Spleen (tissue), 11 donors: ENCODE data around the gene MUTYH. TPM values are rescaled to one million over a fixed set of nuclear protein-coding genes. Genes with fewer than 3 reads are reported as not detected.

ENCODE experiments used
- DNase-seq: peaks from one replicate; pipeline ENCODE4 v3.0.0-alpha.2; 2020
- H3K27ac ChIP-seq, 8 donors: fragments of 200-600 bp; sonication (generic) in 7 of 8; 1 replicate in 4 of 8; 2 replicates in 4 of 8; pipeline versions ENCODE4 v1.5.0 to v1.8.0; 2016 to 2021; ENCODE audit warnings: inconsistent platforms in 4 of 8, mild to moderate bottlenecking in 4 of 8, moderate library complexity in 1 of 8
- H3K27me3 ChIP-seq, 7 donors: fragments of 200-600 bp; sonication (generic) in 6 of 7; replicated peaks in 1 of 7; 1 replicate in 4 of 7; 2 replicates in 3 of 7; pipeline versions ENCODE4 v1.5.0 to v1.8.0; 2016 to 2021; ENCODE audit warnings: inconsistent platforms in 3 of 7, mild to moderate bottlenecking in 1 of 7
- H3K36me3 ChIP-seq, 6 donors: fragments of 200-600 bp; sonication (generic) in 5 of 6; 1 replicate in 4 of 6; 2 replicates in 2 of 6; pipeline versions ENCODE4 v1.5.0 to v1.8.0; 2016 to 2021; ENCODE audit warnings: inconsistent platforms in 2 of 6
- H3K4me1 ChIP-seq, 6 donors: fragments of 200-600 bp; sonication (generic) in 5 of 6; 1 replicate in 3 of 6; 2 replicates in 3 of 6; pipeline versions ENCODE4 v1.5.0 to v1.8.0; 2016 to 2021; ENCODE audit warnings: inconsistent platforms in 3 of 6
- H3K4me3 ChIP-seq, 8 donors: fragments of 200-600 bp; sonication (generic) in 7 of 8; 1 replicate in 4 of 8; 2 replicates in 4 of 8; pipeline versions ENCODE4 v1.5.0 to v1.8.0; 2016 to 2021; ENCODE audit warnings: inconsistent platforms in 4 of 8, mild to moderate bottlenecking in 4 of 8, moderate library complexity in 2 of 8
- H3K9me3 ChIP-seq, 8 donors: fragments of 200-600 bp; sonication (generic) in 7 of 8; 1 replicate in 4 of 8; 2 replicates in 4 of 8; pipeline versions ENCODE4 v1.5.0 to v1.8.0; 2016 to 2021; ENCODE audit warnings: inconsistent platforms in 4 of 8
- CTCF ChIP-seq, 11 experiments: fragments of 200-600 bp in 7 of 11; fragments of 450-650 bp in 4 of 11; sonication (generic) in 4 of 11; IDR thresholded peaks in 8 of 11; conservative IDR thresholded peaks in 3 of 11; 1 replicate in 7 of 11; 2 replicates in 4 of 11; pipeline versions ENCODE4 v1.4.0 to v1.8.0; 2016 to 2021; ENCODE audit warnings: antibody characterized with exemption in 11 of 11, inconsistent platforms in 4 of 11, mild to moderate bottlenecking in 1 of 11
- POLR2A ChIP-seq, 3 donors: fragments of 450-650 bp; IDR thresholded peaks; one replicate each; pipeline ENCODE4 v1.5.1; 2017; ENCODE audit warnings: antibody characterized with exemption in 3 of 3, mild to moderate bottlenecking in 1 of 3
- POLR2AphosphoS5 ChIP-seq, 3 donors: sonication (generic); formaldehyde crosslinking; IDR thresholded peaks; one replicate each; pipeline ENCODE4 v1.5.1; 2017; ENCODE audit warnings: antibody characterized with exemption in 3 of 3
- WGBS, 5 donors: extraction: QIAGEN DNeasy Blood & Tissue Kit in 3 of 5; methylation state at CpG; one replicate each; pipeline versions ENCODE4 v1.1.5 to v1.1.7; 2013 to 2018; 5-methylcytosine and 5-hydroxymethylcytosine counted together
- intact Hi-C: fragments of 100-400 bp; cut with DNase I; formaldehyde crosslinking; loops from one replicate; pipeline ENCODE4 v1.15.0; 2023; ENCODE audit warnings: low total_unique reads
- polyA plus RNA-seq, 3 donors: library from polyadenylated mRNA; stranded (reverse); fragments of 200-250 nt; gene quantifications; one replicate each; pipeline ENCODE4 v1.2.1, GENCODE V29; 2013
- total RNA-seq, 7 donors: library from RNA; depleted of rRNA in 3 of 7; stranded (reverse); fragments of >200 nt in 3 of 7; fragmentation: NEBNext Ultra II Directional in 4 of 7; extraction: Animal tissue kit (Norgen Biotek cat#: 25700) in 4 of 7; gene quantifications; one replicate each; pipeline versions ENCODE4 v1.1.0 to v1.2.1, GENCODE V29; 2016 to 2021
- donor health status: healthy with polysubstance abuse.
- donor health status: DM: no; HTN: no; CAD: no; lungs with moderate emphysema.
- donor health status: DM: no; HTN: no; CAD: no.
- donor health status: Bipolar disorder and iron deficiency.
- donor health status: healthy.
- donor health status: DM: no; HTN: no; CAD: no.
- donor health status: DM: yes; HTN: yes; CAD: no.

Gene MUTYH
- total and polyA plus RNA-seq, 10 donors: 25.4 to 46.9 (median 37.2) TPM

DNA sequence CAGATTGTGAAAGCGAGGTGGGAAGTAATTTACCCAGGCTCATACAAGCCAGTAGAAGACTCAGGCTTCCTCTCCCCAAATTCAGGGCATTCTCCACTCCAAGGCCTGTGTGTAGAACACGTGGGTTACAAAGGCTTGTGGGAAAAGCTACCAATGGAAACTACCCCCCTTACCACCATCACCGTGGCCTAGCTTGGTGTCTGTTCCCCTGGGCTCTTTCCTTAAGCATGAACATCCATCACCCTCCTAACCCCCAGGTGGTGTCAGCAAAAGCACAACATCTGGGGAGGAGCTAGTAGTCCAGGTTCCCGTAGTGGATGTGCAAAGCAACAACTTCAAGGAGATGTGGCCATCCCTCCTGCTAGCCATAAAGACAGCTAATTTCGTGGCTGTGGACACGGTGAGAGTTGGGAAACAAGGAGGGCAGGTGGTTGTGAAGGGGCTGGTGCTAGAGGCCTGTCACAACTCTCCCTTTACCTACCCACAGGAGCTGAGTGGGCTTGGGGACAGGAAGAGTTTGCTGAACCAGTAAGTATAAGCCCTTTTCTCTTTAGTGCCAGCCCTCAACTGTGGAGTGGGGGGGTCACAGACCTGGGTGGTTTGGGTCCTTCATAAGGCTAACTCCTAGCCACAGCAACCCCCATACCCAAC is 701 bp upstream of the MUTYH start:
- 12 to 26% (median 19%) methylated on average over 6 of the region's 6 CpGs for WGBS, 5 donors
- no peaks in the 10 kb centered on the region for H3K9me3 ChIP-seq
- H3K4me1 ChIP-seq: peaks cover 23 to 56% (median 39%) of the 10 kb centered on the region in 6 donors
- no peak for TF ChIP-seq CTCF (IDR thresholded peaks at IDR 0.05 in 8 of 11, conservative IDR thresholded peaks at IDR 0.05 in 3 of 11)
- TF ChIP-seq POLR2AphosphoS5 (IDR thresholded peaks at IDR 0.05): no peak
- no peak for TF ChIP-seq POLR2A (IDR thresholded peaks at IDR 0.05)
- no peak for DNase-seq
- H3K27me3 ChIP-seq: no peaks in the 10 kb centered on the region
- peak overlapping the region; percentile 69 to 95 (median 84) for H3K4me3 ChIP-seq
- H3K27ac ChIP-seq: peak overlapping the region; percentile 94 to 99 (median 98)
- intact Hi-C loops: no loop called here
- peaks cover 3 to 48% (median 36%) of the 10 kb centered on the region in 6 donors for H3K36me3 ChIP-seq

DNA sequence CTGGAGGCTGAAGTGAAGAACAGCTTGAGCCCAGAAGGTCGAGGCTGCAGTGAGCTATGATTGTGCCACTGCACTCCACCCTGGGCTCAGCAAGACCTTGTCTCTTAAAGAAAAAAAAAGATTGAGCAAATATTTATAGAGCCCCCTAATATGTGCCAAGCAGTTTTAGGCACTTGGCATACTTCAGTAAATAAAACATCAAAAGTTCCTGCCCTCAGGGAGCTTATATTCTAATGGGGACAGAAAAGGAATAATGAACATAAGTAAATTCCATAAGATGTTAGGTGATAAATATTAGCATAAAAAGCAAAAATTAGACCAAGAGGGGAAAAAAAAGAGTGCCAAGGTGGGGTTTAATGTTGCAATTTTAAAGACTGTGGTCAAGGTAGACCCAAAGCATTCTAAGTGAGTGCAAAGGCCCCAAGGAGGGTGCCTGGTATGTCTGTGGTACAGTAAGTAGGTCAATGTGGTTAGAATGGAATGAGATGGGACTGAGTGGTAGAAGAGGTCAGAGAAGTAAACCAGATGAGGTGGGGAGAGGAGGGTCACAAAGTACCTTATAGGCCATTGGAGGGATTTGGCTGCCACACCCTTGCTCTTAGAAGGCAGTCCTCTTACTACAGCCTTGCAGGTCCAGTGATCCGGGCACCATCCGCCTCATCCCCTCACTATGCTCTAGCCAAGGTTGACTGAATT is 2.5 kb downstream of the MUTYH start:
- no peak for TF ChIP-seq POLR2AphosphoS5 (IDR thresholded peaks at IDR 0.05)
- no peak for TF ChIP-seq POLR2A (IDR thresholded peaks at IDR 0.05)
- TF ChIP-seq CTCF (IDR thresholded peaks at IDR 0.05 in 8 of 11, conservative IDR thresholded peaks at IDR 0.05 in 3 of 11): no peak
- intact Hi-C loops: no loop called here

GRCh38 chr1:45335855-45336324 is 4.3 kb downstream of the MUTYH start:
- intact Hi-C loops: no loop called here
- no peak overlapping the region for H3K4me3 ChIP-seq
- TF ChIP-seq POLR2AphosphoS5 (IDR thresholded peaks at IDR 0.05): no peak
- TF ChIP-seq CTCF (IDR thresholded peaks at IDR 0.05 in 8 of 11, conservative IDR thresholded peaks at IDR 0.05 in 3 of 11): no peak
- TF ChIP-seq POLR2A (IDR thresholded peaks at IDR 0.05): no peak
- H3K4me1 ChIP-seq: peaks cover 12 to 39% (median 31%) of the 10 kb centered on the region in 6 donors
- no peaks in the 10 kb centered on the region for H3K9me3 ChIP-seq
- H3K36me3 ChIP-seq: peaks cover 0 to 36% (median 32%) of the 10 kb centered on the region in 6 donors
- no peak overlapping the region for H3K27ac ChIP-seq
- no peaks in the 10 kb centered on the region for H3K27me3 ChIP-seq
- DNase-seq: no peak
- 93 to 99% (median 96%) methylated on average over 4 of the region's 4 CpGs for WGBS, 5 donors

More for the DNA sequence above, 2.5 kb downstream of the MUTYH start:
- Histone ChIP-seq H3K9me3 (no peaks in the 10 kb centered on the region), H3K27me3 (no peaks in the 10 kb centered on the region), H3K36me3 (peaks cover 3 to 31% (median 24%) of the 10 kb centered on the region in 6 donors), H3K4me1 (peaks cover 30 to 58% (median 50%) of the 10 kb centered on the region in 6 donors), H3K4me3 (no peak overlapping the region), H3K27ac (no peak overlapping the region)
- no peak for DNase-seq
- 82 to 96% (median 93%) methylated on average over 3 of the region's 3 CpGs for WGBS, 5 donors
